CD4-positive, alpha-beta T cell (primary cell): ENCODE data around the gene SLC5A3. TPM values are rescaled to one million over a fixed set of nuclear protein-coding genes. Genes with fewer than 3 reads are reported as not detected.

Experiments used
- ATAC-seq: fragments of 200-7000 bp; cut with Tn5 transposase; one replicate; pipeline ENCODE4 v1.10.0; 2022; ENCODE audit warnings: mild to moderate bottlenecking; ENCODE audit not compliant: poor library complexity
- CTCF ChIA-PET: fragments of 350-600 bp; sonication (Branson Sonifier 250); formaldehyde crosslinking; loops from one replicate; lab custom pipeline; 2021; ENCODE audit warnings: antibody characterized with exemption, inconsistent platforms; lab: Charles Lee
- POLR2A ChIA-PET: fragments of 350-600 bp; sonication (Branson Sonifier 250); formaldehyde crosslinking; loops from one replicate; lab custom pipeline; 2021; ENCODE audit warnings: antibody characterized with exemption, inconsistent platforms; lab: Charles Lee
- DNase-seq, 14 experiments: peaks; one replicate each; pipeline ENCODE4 v3.0.0-alpha.2; 2013 to 2020; ENCODE audit warnings: mixed read lengths in 2 of 14
- H3K27ac ChIP-seq, 2 donors: one replicate each; pipeline versions ENCODE4 v1.5.1 to v1.7.0; 2013; ENCODE audit warnings: low read length in 2 of 2, low read depth in 1 of 2, mild to moderate bottlenecking in 1 of 2
- H3K27me3 ChIP-seq, 2 experiments: 1 replicate in 1 of 2; 2 replicates in 1 of 2; pipeline versions ENCODE4 v1.6.1 to v1.7.0; 2013; ENCODE audit warnings: low read length in 2 of 2, control low read depth in 1 of 2, mild to moderate bottlenecking in 1 of 2, moderate library complexity in 1 of 2; ENCODE audit not compliant: insufficient read depth in 2 of 2, control insufficient read depth in 1 of 2
- H3K36me3 ChIP-seq: one replicate; pipeline ENCODE4 v1.6.1; 2013; ENCODE audit warnings: low read length, control low read depth; ENCODE audit not compliant: insufficient read depth
- H3K4me1 ChIP-seq: one replicate; pipeline ENCODE4 v1.6.1; 2013; ENCODE audit warnings: low read length, control low read depth; ENCODE audit not compliant: insufficient read depth
- H3K4me3 ChIP-seq: one replicate; pipeline ENCODE4 v1.5.1; 2013; ENCODE audit warnings: mild to moderate bottlenecking, low read length, moderate library complexity
- H3K9me3 ChIP-seq, 2 experiments: 1 replicate in 1 of 2; 2 replicates in 1 of 2; pipeline versions ENCODE4 v1.6.1 to v1.7.0; 2013; ENCODE audit warnings: low read length in 2 of 2, mild to moderate bottlenecking in 2 of 2, control low read depth in 1 of 2, moderate library complexity in 1 of 2; ENCODE audit not compliant: control insufficient read depth in 1 of 2, insufficient read depth in 1 of 2
- H3K27ac Mint-ChIP-seq: one replicate; pipeline ENCODE4 v1.8.0; 2020; ENCODE audit warnings: mixed read lengths
- H3K27me3 Mint-ChIP-seq: one replicate; pipeline ENCODE4 v1.8.0; 2021; ENCODE audit warnings: mixed read lengths
- H3K36me3 Mint-ChIP-seq: one replicate; pipeline ENCODE4 v1.8.0; 2021; ENCODE audit warnings: low read depth, mixed read lengths
- H3K4me1 Mint-ChIP-seq: one replicate; pipeline ENCODE4 v1.8.0; 2021; ENCODE audit warnings: low read depth, mixed read lengths
- H3K4me3 Mint-ChIP-seq: one replicate; pipeline ENCODE4 v1.8.0; 2020; ENCODE audit warnings: mild to moderate bottlenecking, mixed read lengths
- H3K9me3 Mint-ChIP-seq: one replicate; pipeline ENCODE4 v1.8.0; 2020; ENCODE audit warnings: mixed read lengths
- intact Hi-C, 2 experiments: fragments of 100-400 bp; cut with DNase I in 1 of 2; cut with micrococcal nuclease in 1 of 2; formaldehyde crosslinking; loops; one replicate each; pipeline versions ENCODE4 v1.15.1 to v1.9.0; 2023 to 2025; cut with DNase I, micrococcal nuclease
- total RNA-seq, 174 experiments: library from RNA in 2 of 174; stranded (reverse) in 2 of 174; gene quantifications; one replicate each; pipeline ENCODE4 v1.2.3 and lab custom pipeline; 2021 to 2026
- TF ChIP-seq, protein P1 (sequence below): fragments of 200-600 bp; IDR thresholded peaks from one replicate; pipeline ENCODE4 v1.8.0; 2022; ENCODE audit warnings: antibody characterized with exemption, mild to moderate bottlenecking

SLC5A3 gene
- total RNA-seq, 2 experiments from 2014 or later, result 4.6 to 4.9 TPM

DNA sequence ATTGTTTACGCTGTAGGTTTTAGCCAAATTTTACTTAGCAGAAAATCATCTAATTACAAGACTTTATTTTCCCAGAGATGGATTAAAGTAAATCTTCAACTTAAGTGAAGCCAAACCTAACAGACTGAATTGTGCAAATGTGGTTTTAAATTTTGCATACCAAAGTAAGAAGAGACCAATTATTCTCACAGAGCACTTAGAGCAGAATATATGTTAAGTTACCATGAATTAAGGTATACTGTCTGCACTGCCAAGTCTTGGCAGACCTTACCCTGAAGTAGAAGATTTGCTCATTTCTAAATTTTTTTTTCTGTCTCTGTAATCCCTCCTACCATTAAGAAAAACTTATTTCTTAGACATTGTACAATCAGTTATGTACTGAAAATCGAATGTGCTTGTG lies 24.1 kb downstream of the SLC5A3 start:
- ChIA-PET POLR2A (no interaction called here), CTCF (no interaction called here)
- H3K27ac ChIP-seq, result no peak overlapping the region
- H3K36me3 ChIP-seq, result peaks cover 28% of the 10 kb centered on the region
- no peaks in the 10 kb centered on the region for H3K9me3 ChIP-seq
- no peaks in the 10 kb centered on the region for H3K27me3 ChIP-seq
- intact Hi-C loops, result no loop called here
- Mint-ChIP-seq H3K36me3 (peaks cover 75% of the 10 kb centered on the region), H3K27ac (no peak overlapping the region), H3K27me3 (no peaks in the 10 kb centered on the region), H3K9me3 (no peaks in the 10 kb centered on the region), H3K4me3 (no peak overlapping the region), H3K4me1 (peaks cover 97% of the 10 kb centered on the region)
- peaks cover 2% of the 10 kb centered on the region for H3K4me1 ChIP-seq
- DNase-seq, result no peak
- TF ChIP-seq, protein P1, sequence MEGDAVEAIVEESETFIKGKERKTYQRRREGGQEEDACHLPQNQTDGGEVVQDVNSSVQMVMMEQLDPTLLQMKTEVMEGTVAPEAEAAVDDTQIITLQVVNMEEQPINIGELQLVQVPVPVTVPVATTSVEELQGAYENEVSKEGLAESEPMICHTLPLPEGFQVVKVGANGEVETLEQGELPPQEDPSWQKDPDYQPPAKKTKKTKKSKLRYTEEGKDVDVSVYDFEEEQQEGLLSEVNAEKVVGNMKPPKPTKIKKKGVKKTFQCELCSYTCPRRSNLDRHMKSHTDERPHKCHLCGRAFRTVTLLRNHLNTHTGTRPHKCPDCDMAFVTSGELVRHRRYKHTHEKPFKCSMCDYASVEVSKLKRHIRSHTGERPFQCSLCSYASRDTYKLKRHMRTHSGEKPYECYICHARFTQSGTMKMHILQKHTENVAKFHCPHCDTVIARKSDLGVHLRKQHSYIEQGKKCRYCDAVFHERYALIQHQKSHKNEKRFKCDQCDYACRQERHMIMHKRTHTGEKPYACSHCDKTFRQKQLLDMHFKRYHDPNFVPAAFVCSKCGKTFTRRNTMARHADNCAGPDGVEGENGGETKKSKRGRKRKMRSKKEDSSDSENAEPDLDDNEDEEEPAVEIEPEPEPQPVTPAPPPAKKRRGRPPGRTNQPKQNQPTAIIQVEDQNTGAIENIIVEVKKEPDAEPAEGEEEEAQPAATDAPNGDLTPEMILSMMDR, result no peak
- no peak for ATAC-seq
- no peak overlapping the region for H3K4me3 ChIP-seq

DNA sequence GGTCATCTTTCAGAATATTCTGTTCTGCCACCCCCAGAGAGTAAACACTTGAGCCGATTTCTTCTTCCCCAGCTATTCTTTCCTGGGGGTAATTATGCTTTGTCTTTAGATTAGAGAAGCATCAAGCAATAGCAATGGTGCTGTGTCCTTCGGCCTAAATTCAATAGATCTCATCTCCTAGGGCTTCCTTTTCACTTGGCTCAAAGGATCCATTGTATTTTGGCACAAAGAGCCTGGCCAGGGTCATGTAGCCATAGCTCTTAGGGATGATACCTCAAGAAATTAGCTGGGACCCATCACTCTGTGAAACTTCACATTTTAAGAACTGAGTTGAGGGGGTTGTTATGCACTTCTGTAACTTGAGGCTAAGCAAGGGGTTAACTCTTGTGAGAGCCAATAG lies 27.0 kb downstream of the SLC5A3 start:
- Mint-ChIP-seq H3K27ac (no peak overlapping the region), H3K27me3 (no peaks in the 10 kb centered on the region), H3K4me1 (peaks cover 99% of the 10 kb centered on the region), H3K36me3 (peaks cover 71% of the 10 kb centered on the region), H3K4me3 (no peak overlapping the region), H3K9me3 (no peaks in the 10 kb centered on the region)
- Histone ChIP-seq H3K36me3 (peaks cover 18% of the 10 kb centered on the region), H3K27me3 (no peaks in the 10 kb centered on the region), H3K4me3 (no peak overlapping the region), H3K9me3 (no peaks in the 10 kb centered on the region), H3K27ac (no peak overlapping the region), H3K4me1 (peaks cover 2% of the 10 kb centered on the region)
- POLR2A ChIA-PET, result interaction anchor here (0.8 to 1.3 kb wide), 2 partner anchors 26 to 29 kb away, joined by 3 to 4 read pairs; no protein-coding TSS in a partner anchor
- DNase-seq (no peak), ATAC-seq (no peak)
- intact Hi-C loops, result no loop called here
- TF ChIP-seq, protein P1, result no peak
- CTCF ChIA-PET, result interaction anchor here (0.8 to 1.4 kb wide), 4 partner anchors 10 to 176 kb away, joined by 3 to 5 read pairs (median 4); no protein-coding TSS in a partner anchor

- Histone ChIP-seq H3K9me3 (no peaks in the 10 kb centered on the region), H3K4me3 (no peak overlapping the region), H3K4me1 (peaks cover 2% of the 10 kb centered on the region), H3K27me3 (no peaks in the 10 kb centered on the region), H3K27ac (no peak overlapping the region), H3K36me3 (peaks cover 13% of the 10 kb centered on the region)
- ATAC-seq (no peak), DNase-seq (no peak)
- Mint-ChIP-seq H3K36me3 (peaks cover 71% of the 10 kb centered on the region), H3K9me3 (no peaks in the 10 kb centered on the region), H3K4me1 (peaks cover 97% of the 10 kb centered on the region), H3K27ac (peak overlapping the region; percentile 25), H3K27me3 (no peaks in the 10 kb centered on the region), H3K4me3 (no peak overlapping the region)
- CTCF ChIA-PET, result interaction anchor here (1.3 to 1.4 kb wide), 3 partner anchors 10 to 177 kb away, joined by 4 to 5 read pairs (median 4); no protein-coding TSS in a partner anchor
- POLR2A ChIA-PET, result interaction anchor here (1.1 to 1.3 kb wide), 2 partner anchors 27 to 153 kb away, joined by 3 to 4 read pairs; no protein-coding TSS in a partner anchor
- TF ChIP-seq, protein P1, result no peak
- intact Hi-C loops, result no loop called here
Measured at GRCh38 chr21:34100790-34101189, 27.4 kb downstream of the SLC5A3 start.
